Left lung (tissue), 10 donors: ENCODE results near the gene NCEH1. TPM values are rescaled to one million over a fixed set of nuclear protein-coding genes. Genes with fewer than 3 reads are reported as not detected.

Experiments used
- ATAC-seq: fragments of 200-7000 bp; cut with Tn5 transposase; one replicate; pipeline ENCODE4 v1.9.1; 2020; ENCODE audit warnings: moderate library complexity
- DNase-seq, 4 donors: peaks; one replicate each; pipeline ENCODE4 v3.0.0-alpha.2; 2013 to 2020
- H3K27ac ChIP-seq, 2 donors: fragments of 200-600 bp; sonication (generic) in 1 of 2; one replicate each; pipeline versions ENCODE4 v1.5.0 to v1.8.0; 2020 to 2021
- H3K27me3 ChIP-seq, 2 donors: fragments of 200-600 bp; sonication (generic) in 1 of 2; one replicate each; pipeline versions ENCODE4 v1.5.0 to v1.8.0; 2020 to 2021
- H3K36me3 ChIP-seq, 2 donors: fragments of 200-600 bp; sonication (generic) in 1 of 2; one replicate each; pipeline versions ENCODE4 v1.5.0 to v1.8.0; 2020 to 2021
- H3K4me1 ChIP-seq, 2 donors: fragments of 200-600 bp; one replicate each; pipeline ENCODE4 v1.8.0; 2021
- H3K4me3 ChIP-seq, 2 donors: fragments of 200-600 bp; sonication (generic) in 1 of 2; one replicate each; pipeline versions ENCODE4 v1.5.0 to v1.8.0; 2020 to 2021; ENCODE audit warnings: mild to moderate bottlenecking in 1 of 2
- H3K9me3 ChIP-seq, 2 donors: fragments of 200-600 bp; sonication (generic) in 1 of 2; one replicate each; pipeline versions ENCODE4 v1.5.0 to v1.8.0; 2020 to 2021
- intact Hi-C, 2 donors: fragments of 100-400 bp; cut with DNase I; formaldehyde crosslinking; loops; one replicate each; pipeline versions ENCODE4 v1.11.2 to v1.14.2; 2022
- polyA plus RNA-seq, 6 donors: library from polyadenylated mRNA; unstranded; fragments of 120-200 nt; gene quantifications; one replicate each; pipeline ENCODE4 v1.2.1, GENCODE V29; 2013; ENCODE audit not compliant: insufficient read length in 6 of 6
- total RNA-seq, 2 donors: library from RNA; stranded (reverse); fragmentation: NEBNext Ultra II Directional; extraction: Animal tissue kit (Norgen Biotek cat#: 25700); gene quantifications; one replicate each; pipeline ENCODE4 v1.2.1, GENCODE V29; 2021
- TF ChIP-seq, protein P1 (sequence below), 2 donors: fragments of 200-600 bp; sonication (generic) in 1 of 2; IDR thresholded peaks; one replicate each; pipeline versions ENCODE4 v1.5.0 to v1.8.0; 2021; ENCODE audit warnings: antibody characterized with exemption in 2 of 2
- donor health status: DM: no; HTN: yes; CAD: no.
- donor health status: DM: no; HTN: no; CAD: no.

NCEH1 gene
- total and polyA plus RNA-seq, 8 donors = 2.8 to 66.6 (median 3.3) TPM

DNA sequence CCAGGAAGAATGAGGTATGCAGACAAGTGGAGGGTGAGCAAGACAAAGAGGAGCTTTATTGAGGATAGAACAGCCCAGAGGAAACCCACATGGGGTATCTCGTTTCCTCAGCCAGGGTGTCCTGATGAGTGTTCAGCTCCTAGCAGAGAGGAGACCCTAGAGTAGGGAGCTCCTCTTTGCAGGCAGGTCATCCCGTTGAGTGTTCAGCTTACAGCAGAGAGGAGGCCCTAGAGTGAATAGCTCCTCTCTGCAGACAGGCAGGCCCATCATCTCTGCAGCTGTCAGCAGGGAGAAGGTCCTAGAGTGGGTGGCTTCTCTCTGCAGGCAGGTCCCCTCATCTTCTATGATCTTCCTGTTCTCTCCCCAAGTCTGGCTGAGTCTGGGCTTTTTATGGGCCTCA is 97.0 kb downstream of the NCEH1 start:
- intact Hi-C loops = no loop called here
- Histone ChIP-seq H3K4me3 (no peak overlapping the region), H3K4me1 (peaks cover 6 to 18% of the 10 kb centered on the region in 2 donors), H3K27ac (no peak overlapping the region), H3K36me3 (no peaks in the 10 kb centered on the region), H3K27me3 (no peaks in the 10 kb centered on the region), H3K9me3 (peaks cover 0 to 13% of the 10 kb centered on the region in 2 donors)
- TF ChIP-seq, protein P1, sequence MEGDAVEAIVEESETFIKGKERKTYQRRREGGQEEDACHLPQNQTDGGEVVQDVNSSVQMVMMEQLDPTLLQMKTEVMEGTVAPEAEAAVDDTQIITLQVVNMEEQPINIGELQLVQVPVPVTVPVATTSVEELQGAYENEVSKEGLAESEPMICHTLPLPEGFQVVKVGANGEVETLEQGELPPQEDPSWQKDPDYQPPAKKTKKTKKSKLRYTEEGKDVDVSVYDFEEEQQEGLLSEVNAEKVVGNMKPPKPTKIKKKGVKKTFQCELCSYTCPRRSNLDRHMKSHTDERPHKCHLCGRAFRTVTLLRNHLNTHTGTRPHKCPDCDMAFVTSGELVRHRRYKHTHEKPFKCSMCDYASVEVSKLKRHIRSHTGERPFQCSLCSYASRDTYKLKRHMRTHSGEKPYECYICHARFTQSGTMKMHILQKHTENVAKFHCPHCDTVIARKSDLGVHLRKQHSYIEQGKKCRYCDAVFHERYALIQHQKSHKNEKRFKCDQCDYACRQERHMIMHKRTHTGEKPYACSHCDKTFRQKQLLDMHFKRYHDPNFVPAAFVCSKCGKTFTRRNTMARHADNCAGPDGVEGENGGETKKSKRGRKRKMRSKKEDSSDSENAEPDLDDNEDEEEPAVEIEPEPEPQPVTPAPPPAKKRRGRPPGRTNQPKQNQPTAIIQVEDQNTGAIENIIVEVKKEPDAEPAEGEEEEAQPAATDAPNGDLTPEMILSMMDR (IDR thresholded peaks at IDR 0.05) = no peak
- no peak for DNase-seq
- ATAC-seq = no peak

DNA sequence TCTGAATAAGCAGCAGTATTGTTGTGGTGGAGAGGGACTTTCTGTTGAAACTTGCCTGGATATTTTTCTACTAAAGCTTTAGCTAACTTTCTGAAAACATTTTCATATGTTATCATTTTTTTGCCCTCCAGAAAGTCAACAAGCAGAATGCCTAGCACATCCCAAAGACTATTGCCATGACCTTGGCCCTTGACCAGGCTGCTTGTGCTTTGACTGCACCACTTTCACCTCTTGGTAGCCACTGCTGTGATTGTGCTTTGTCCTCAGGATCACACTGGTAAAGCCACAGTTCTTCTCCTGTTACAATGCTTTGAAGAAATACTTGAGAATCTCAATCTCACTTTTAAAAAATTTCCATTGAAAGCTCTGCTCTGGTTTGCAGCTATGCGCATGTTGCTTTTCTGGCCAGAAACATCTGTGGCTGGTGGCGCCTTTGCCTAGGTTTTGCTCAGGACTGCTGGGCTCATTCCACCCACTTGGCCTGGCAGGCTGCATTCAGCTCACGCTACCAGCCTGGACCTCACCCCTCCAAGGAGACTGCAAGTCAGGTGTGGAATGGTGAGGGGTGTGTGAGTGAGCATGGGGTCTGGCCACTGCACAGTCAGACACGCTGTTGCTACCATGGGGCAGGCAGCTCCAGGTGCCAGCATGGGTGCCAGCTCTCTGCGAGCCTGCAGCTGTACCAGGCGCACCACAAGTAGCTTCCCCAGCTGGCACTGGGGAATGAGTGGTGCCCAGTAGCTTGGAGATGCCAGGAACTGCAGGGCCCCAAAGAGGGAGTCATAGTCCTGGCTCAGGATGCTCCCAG is 97.8 kb downstream of the NCEH1 start:
- TF ChIP-seq, protein P1 (IDR thresholded peaks at IDR 0.05) = no peak
- H3K9me3 ChIP-seq = peaks cover 0 to 13% of the 10 kb centered on the region in 2 donors
- no peaks in the 10 kb centered on the region for H3K27me3 ChIP-seq
- ATAC-seq (no peak), DNase-seq (no peak)
- H3K36me3 ChIP-seq = no peaks in the 10 kb centered on the region
- peaks cover 6 to 22% of the 10 kb centered on the region in 2 donors for H3K4me1 ChIP-seq
- no peak overlapping the region for H3K27ac ChIP-seq
- no peak overlapping the region for H3K4me3 ChIP-seq
- intact Hi-C loops = no loop called here

- Histone ChIP-seq H3K36me3 (no peaks in the 10 kb centered on the region), H3K27ac (no peak overlapping the region), H3K9me3 (peaks cover 0 to 13% of the 10 kb centered on the region in 2 donors), H3K27me3 (no peaks in the 10 kb centered on the region), H3K4me1 (peaks cover 0 to 17% of the 10 kb centered on the region in 2 donors), H3K4me3 (no peak overlapping the region)
- DNase-seq (no peak), ATAC-seq (no peak)
- intact Hi-C loops = no loop called here
- TF ChIP-seq, protein P1 (IDR thresholded peaks at IDR 0.05) = no peak
These were observed 101.1 kb downstream of the NCEH1 start for GRCh38 chr3:172609750-172610149.

DNA sequence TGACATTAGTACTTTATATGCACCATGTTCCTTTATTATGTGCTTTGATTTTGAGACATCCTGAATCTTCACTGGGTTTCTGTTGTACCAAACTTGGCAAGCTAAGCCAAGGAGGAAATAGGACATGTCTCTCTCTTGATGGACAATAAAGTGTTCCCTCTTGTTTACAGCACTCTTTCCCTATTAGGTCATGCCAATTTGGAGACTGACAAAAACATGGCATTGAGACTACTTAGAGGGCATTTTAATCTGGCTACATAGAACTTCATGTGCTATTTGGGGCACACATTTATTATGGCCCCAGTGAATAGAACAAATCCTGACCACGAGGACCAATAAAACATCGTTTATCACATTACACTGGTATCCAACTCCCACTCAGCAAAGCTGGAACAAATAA is 102.3 kb downstream of the NCEH1 start:
- intact Hi-C loops = no loop called here
- Histone ChIP-seq H3K9me3 (peaks cover 0 to 5% of the 10 kb centered on the region in 2 donors), H3K27ac (peak overlapping the region; percentile 52 to 65), H3K4me1 (peaks cover 0 to 17% of the 10 kb centered on the region in 2 donors), H3K4me3 (no peak overlapping the region), H3K36me3 (no peaks in the 10 kb centered on the region), H3K27me3 (no peaks in the 10 kb centered on the region)
- TF ChIP-seq, protein P1 (IDR thresholded peaks at IDR 0.05) = no peak
- DNase-seq (no peak), ATAC-seq (no peak)

DNA sequence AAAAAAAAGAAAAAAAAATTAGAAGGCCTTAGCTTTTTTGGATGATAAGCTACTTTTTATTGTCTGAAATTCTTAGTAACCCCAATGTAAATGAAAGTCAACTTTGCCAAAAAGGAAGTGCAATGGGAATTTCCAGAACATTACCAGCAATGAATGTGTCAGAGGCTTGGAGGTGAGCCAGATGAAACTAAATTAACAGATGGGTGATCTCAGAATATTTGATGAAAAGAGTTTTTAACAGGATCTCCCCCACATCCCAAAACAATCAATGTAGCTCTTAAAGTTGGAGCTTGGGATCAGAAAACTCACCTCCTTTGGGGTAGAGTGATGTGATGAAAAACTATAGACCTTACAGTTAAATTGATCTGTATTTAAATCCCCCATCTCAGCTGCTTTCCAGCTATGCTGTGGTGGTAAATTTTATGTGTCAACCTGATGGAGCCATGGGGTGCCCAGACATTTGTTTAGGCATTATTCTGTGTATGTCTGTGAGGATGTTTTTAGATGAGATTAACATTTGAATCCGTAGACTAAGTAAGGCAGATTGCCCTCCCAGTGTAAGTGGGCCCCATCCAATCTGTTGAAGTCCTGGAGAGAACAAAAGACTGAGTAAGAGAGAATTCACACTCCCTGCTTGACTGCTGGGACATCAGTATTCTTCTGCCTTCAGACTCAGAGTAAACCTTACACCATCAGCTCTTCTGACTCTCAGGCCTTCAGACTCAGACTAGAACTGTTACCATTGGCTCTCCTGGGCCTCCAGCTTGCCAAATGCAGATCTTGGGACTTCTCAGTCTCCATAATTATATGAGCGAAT is 103.4 kb downstream of the NCEH1 start:
- TF ChIP-seq, protein P1 (IDR thresholded peaks at IDR 0.05) = no peak
- Histone ChIP-seq H3K4me1 (peaks cover 0 to 17% of the 10 kb centered on the region in 2 donors), H3K9me3 (no peaks in the 10 kb centered on the region), H3K36me3 (no peaks in the 10 kb centered on the region), H3K27ac (peak overlapping the region; percentile 52 to 65), H3K4me3 (no peak overlapping the region), H3K27me3 (no peaks in the 10 kb centered on the region)
- DNase-seq = peak in 1 of 4 donors; percentile 35
- intact Hi-C loops = no loop called here
- ATAC-seq = peak; percentile 39
